IPS DF 6.9 (cell line): Measurements from ENCODE around the gene TNIK.

ENCODE experiments used
- DNase-seq: peaks from one replicate; pipeline ENCODE4 v3.0.0-alpha.2; 2013; ENCODE audit warnings: low read depth, low spot score
- H3K27ac ChIP-seq: one replicate; pipeline ENCODE4 v1.5.1; 2013; ENCODE audit warnings: low read length, control low read depth
- H3K27me3 ChIP-seq: 2 replicates; pipeline ENCODE4 v1.6.1; 2013; ENCODE audit warnings: mild to moderate bottlenecking, low read length; ENCODE audit not compliant: control insufficient read depth, insufficient read depth
- H3K36me3 ChIP-seq: 2 replicates; pipeline ENCODE4 v1.6.1; 2013; ENCODE audit warnings: low read length; ENCODE audit not compliant: control insufficient read depth, insufficient read depth
- H3K4me1 ChIP-seq: 2 replicates; pipeline ENCODE4 v1.6.1; 2013; ENCODE audit warnings: low read length; ENCODE audit not compliant: control insufficient read depth, insufficient read depth
- H3K4me3 ChIP-seq: 2 replicates; pipeline ENCODE4 v1.5.1; 2013; ENCODE audit warnings: mild to moderate bottlenecking, low read length
- H3K9me3 ChIP-seq: 2 replicates; pipeline ENCODE4 v1.6.1; 2013; ENCODE audit warnings: low read length, inconsistent platforms; ENCODE audit not compliant: control insufficient read depth, insufficient read depth
- whole genome bisulfite sequencing: extraction: QIAGEN DNeasy Blood & Tissue Kit; methylation state at CpG from one replicate; pipeline ENCODE4 v1.1.7; 2013; ENCODE audit warnings: mixed read lengths, missing lambda C conversion rate; ENCODE audit not compliant: insufficient read length, insufficient coverage; 5-methylcytosine and 5-hydroxymethylcytosine counted together

TNIK gene

GRCh38 chr3:171470714-171471227, 10.6 kb upstream of the TNIK start:
- Histone ChIP-seq H3K27me3 (no peaks in the 10 kb centered on the region), H3K27ac (no peak overlapping the region), H3K36me3 (no peaks in the 10 kb centered on the region), H3K4me3 (no peak overlapping the region), H3K9me3 (no peaks in the 10 kb centered on the region), H3K4me1 (no peaks in the 10 kb centered on the region)
- no peak for DNase-seq
- WGBS, result no CpG with 5 or more reads among the region's 1 CpG

DNA sequence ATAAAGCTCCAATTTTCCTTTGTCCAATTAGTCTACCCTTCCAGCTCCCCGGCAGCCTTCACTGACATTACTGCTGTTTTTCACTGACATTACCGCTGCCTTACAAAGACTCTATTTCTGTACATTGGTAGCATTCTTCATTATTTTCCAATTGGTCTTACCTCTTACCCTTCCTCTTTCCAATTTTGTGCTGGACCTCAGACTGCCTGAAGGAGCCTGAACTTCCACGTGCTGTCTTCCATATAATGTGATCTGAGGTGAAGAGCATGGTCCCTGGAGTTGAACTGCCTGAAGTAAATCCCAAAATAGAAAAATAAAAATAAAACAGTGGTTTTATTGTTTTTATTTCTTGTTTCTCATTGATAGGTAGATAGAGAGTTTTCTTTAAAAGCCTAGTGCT, 9.2 kb upstream of the TNIK start:
- Histone ChIP-seq H3K27ac (no peak overlapping the region), H3K4me3 (no peak overlapping the region), H3K9me3 (no peaks in the 10 kb centered on the region), H3K4me1 (no peaks in the 10 kb centered on the region), H3K27me3 (no peaks in the 10 kb centered on the region), H3K36me3 (no peaks in the 10 kb centered on the region)
- DNase-seq, result no peak
- WGBS, result no CpG with 5 or more reads among the region's 3 CpGs

GRCh38 chr3:171468296-171468906, 8.2 kb upstream of the TNIK start:
- Histone ChIP-seq H3K27ac (no peak overlapping the region), H3K4me1 (peaks cover 2% of the 10 kb centered on the region; the same call in 1 of the 2 replicates)

DNA sequence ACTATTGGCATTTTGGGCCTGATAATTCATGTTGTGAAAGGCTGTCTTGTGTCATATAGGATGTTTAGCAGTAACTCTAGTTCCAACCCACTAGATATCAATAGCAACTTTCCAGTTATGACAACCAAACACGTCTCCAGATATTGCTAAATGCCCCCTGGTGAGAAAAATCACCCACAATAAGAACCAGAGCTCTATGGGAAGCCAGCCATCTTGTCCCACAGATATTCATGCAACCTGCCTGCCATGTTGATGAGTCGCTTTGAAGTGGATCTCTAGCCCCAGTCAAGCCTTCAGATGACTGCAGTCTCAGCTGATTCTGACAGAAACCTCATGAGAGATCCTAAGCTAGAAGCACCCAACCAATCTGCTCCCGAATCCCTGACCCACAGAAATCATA, 5.6 kb upstream of the TNIK start:
- Histone ChIP-seq H3K9me3 (no peaks in the 10 kb centered on the region), H3K36me3 (no peaks in the 10 kb centered on the region), H3K4me1 (peaks cover 2% of the 10 kb centered on the region; the same call in 1 of the 2 replicates), H3K4me3 (no peak overlapping the region), H3K27ac (no peak overlapping the region), H3K27me3 (0 out of 2 replicates have a peak, but pooled peaks cover 2% of the 10 kb centered on the region)
- DNase-seq, result no peak
- no CpG with 5 or more reads among the region's 3 CpGs for WGBS

More at GRCh38 chr3:171468296-171468906, 8.2 kb upstream of the TNIK start:
- H3K27me3 ChIP-seq, result no peaks in the 10 kb centered on the region
- H3K9me3 ChIP-seq, result no peaks in the 10 kb centered on the region
- no CpG with 5 or more reads among the region's 6 CpGs for WGBS
- H3K4me3 ChIP-seq, result no peak overlapping the region
- DNase-seq, result no peak
- no peaks in the 10 kb centered on the region for H3K36me3 ChIP-seq

DNA sequence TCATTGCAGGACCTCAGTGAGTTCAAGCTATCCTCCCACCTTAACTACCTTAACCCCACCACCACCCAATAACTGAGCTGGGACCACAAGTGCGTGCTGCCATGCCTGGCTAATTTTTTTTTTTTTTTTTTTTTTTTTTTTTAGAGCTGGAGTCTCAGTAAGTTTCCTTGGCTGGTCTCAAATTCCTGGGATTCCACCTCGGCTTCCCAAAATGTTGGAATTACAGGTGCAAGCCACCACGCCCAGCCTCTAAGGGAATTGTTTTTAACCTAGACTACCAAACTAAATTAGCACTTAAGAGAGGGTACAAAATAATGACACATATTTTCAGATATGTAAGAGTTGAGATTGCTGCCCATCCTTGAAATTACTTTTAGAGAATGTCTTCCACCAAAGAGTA, 4.3 kb upstream of the TNIK start:
- Histone ChIP-seq H3K27me3 (0 out of 2 replicates have a peak, but pooled peaks cover 2% of the 10 kb centered on the region), H3K9me3 (no peaks in the 10 kb centered on the region), H3K27ac (no peak overlapping the region), H3K36me3 (no peaks in the 10 kb centered on the region), H3K4me1 (peaks cover 2% of the 10 kb centered on the region; the same call in 1 of the 2 replicates), H3K4me3 (no peak overlapping the region)
- no peak for DNase-seq
- WGBS, result no CpG with 5 or more reads among the region's 3 CpGs

- Histone ChIP-seq H3K4me1 (peaks cover 6% of the 10 kb centered on the region; the same call in 1 of the 2 replicates), H3K27me3 (0 out of 2 replicates have a peak, but pooled peaks cover 2% of the 10 kb centered on the region), H3K9me3 (no peaks in the 10 kb centered on the region), H3K36me3 (no peaks in the 10 kb centered on the region), H3K4me3 (no peak overlapping the region), H3K27ac (no peak overlapping the region)
- WGBS, result no CpG with 5 or more reads among the region's 1 CpG
- no peak for DNase-seq
Observed at GRCh38 chr3:171462224-171462623, 2.0 kb upstream of the TNIK start.

DNA sequence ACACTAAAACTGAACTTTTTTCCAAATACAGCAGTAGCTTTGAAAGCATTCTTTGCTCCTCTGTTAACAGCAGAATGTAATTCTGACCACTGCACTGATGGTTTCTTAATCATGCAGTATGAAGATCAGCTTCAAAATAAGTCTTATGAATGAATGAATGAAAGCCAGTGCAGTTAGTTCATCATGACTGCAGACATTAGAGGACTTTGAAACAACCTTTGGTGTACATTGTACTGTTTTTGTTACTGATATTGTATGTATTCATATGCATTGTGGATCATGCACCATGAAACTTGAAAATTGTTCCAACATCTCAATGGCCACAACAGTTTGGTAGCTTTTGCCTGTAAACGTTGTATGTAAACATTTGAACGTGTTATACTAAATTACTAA, 1.3 kb upstream of the TNIK start:
- WGBS, result no CpG with 5 or more reads among the region's 2 CpGs
- H3K4me1 ChIP-seq, result peaks cover 8% of the 10 kb centered on the region; the same call in 1 of the 2 replicates
- no peaks in the 10 kb centered on the region for H3K9me3 ChIP-seq
- H3K4me3 ChIP-seq, result peak overlapping the region; percentile 81; the same call in 1 of the 2 replicates
- H3K27me3 ChIP-seq, result 0 out of 2 replicates have a peak, but pooled peaks cover 2% of the 10 kb centered on the region
- DNase-seq, result no peak
- no peaks in the 10 kb centered on the region for H3K36me3 ChIP-seq
- H3K27ac ChIP-seq, result no peak overlapping the region

GRCh38 chr3:171460725-171461524, 720 bp upstream of the TNIK start:
- no peaks in the 10 kb centered on the region for H3K36me3 ChIP-seq
- peak overlapping the region; percentile 81 for H3K4me3 ChIP-seq
- peaks cover 8% of the 10 kb centered on the region; the same call in 1 of the 2 replicates for H3K4me1 ChIP-seq
- H3K27ac ChIP-seq, result no peak overlapping the region
- H3K9me3 ChIP-seq, result no peaks in the 10 kb centered on the region
- no CpG with 5 or more reads among the region's 51 CpGs for WGBS
- DNase-seq, result no peak
- H3K27me3 ChIP-seq, result 0 out of 2 replicates have a peak, but pooled peaks cover 2% of the 10 kb centered on the region

DNA sequence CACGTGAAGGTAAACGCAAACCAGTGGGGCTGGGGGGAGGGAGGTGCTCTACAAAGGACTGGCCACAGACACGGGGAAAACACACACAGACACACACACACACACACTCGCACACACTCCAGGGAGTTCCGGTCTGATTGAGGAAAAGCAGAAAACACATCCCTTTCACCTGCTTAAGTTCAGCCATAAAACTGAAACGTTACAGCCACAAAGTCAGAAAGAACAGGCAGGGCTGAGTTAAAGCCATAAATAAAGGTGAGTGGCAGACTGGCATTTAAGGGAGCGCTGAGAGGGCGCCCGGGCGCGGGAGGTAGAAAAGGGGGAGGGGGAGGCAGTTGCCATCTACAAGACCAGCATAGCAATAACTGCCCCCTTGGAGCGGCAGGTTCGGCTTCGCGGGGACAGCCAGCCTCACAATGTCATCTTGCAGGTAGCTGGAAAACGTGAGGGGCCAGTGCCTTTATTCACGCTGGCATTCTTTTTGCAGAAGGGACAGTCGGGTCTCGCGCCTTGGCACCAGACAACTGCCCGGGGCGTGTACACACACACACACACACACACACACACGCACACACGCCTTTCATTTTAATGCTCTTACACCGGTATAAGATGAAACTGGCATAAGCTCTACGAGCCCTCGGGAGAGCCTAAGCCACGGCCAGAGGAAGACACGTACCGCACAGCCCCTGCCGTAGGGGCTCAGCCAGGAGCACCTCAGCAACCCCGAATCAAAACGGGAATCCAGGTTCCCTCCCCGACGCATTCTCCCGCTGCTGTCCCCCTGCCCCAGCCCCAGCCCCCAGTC, 866 bp downstream of the TNIK start:
- H3K27me3 ChIP-seq, result 0 out of 2 replicates have a peak, but pooled peaks cover 2% of the 10 kb centered on the region
- no peak overlapping the region for H3K27ac ChIP-seq
- peaks cover 8% of the 10 kb centered on the region; the same call in 1 of the 2 replicates for H3K4me1 ChIP-seq
- no peaks in the 10 kb centered on the region for H3K36me3 ChIP-seq
- H3K4me3 ChIP-seq, result peak overlapping the region; percentile 81; the same call in 1 of the 2 replicates
- H3K9me3 ChIP-seq, result no peaks in the 10 kb centered on the region
- DNase-seq, result no peak
- no CpG with 5 or more reads among the region's 36 CpGs for WGBS

DNA sequence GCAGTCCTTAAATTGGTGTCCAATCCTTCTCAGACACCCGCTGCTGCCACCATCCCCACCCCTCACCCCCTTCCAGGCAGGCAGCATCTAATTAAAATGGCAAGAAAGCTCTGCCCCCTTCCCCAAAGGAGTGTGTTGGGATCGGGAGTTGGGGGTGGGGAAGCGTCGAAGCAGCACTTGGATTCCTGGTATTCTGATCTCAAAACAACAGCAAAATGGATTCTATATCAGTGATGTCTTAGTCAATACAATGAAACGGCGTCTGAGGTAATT, 1.4 kb downstream of the TNIK start:
- Histone ChIP-seq H3K9me3 (no peaks in the 10 kb centered on the region), H3K27ac (no peak overlapping the region), H3K27me3 (0 out of 2 replicates have a peak, but pooled peaks cover 2% of the 10 kb centered on the region), H3K36me3 (no peaks in the 10 kb centered on the region), H3K4me3 (peak overlapping the region; percentile 81; the same call in 1 of the 2 replicates), H3K4me1 (peaks cover 6% of the 10 kb centered on the region; the same call in 1 of the 2 replicates)
- no CpG with 5 or more reads among the region's 6 CpGs for WGBS
- no peak for DNase-seq
